Measurements from ENCODE around the gene CIITA. TPM values are rescaled to one million over a fixed set of nuclear protein-coding genes. Genes with fewer than 3 reads are reported as not detected.

Gene CIITA
- total RNA-seq, 2 experiments from 2014 or later = 2.4 to 3.0 TPM

DNA sequence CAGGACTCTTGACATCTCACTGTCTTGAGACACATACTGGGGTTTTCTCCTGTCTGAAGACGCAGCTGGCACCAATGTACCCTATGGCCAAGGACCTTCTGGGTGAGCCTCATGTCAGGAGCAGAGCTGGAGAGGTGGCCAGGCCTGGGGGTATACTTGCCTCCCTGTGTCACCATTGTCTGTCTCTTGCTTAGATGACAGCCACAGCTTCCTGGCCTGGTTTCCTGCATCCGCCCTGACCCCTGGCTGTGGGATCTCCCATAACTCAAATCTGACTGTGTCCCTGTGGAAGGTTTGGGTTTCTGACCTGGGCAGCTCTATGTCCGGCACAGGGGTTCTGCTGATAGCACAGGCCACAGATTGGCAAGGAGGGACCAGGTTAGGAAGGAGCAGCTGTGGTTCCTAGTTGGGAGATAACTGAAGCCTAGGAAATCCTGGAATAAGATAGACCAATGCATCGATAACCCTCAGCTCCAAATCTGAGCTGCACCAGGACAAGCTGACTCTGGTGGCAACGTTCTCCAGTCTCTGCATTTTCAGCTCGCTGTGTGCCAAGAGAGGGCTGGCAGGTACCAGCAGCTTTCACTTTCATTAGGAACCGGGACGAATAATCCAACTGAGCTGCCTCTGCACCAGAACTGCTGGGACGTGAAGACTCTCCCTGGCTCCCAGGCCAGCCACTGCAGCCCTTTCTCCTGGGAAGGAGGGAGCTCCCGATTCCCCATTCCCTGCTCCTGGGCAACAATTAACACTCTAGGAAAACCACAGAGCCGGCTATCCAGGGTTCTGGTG lies 60.3 kb downstream of the CIITA start:
- Mint-ChIP-seq H3K27me3 (no peaks in the 10 kb centered on the region), H3K4me1 (ENCODE audit: low read depth) (peaks cover 76% of the 10 kb centered on the region), H3K4me3 (peak overlapping the region; percentile 92), H3K27ac (peak overlapping the region; percentile 74), H3K36me3 (ENCODE audit: low read depth) (peaks cover 38% of the 10 kb centered on the region), H3K9me3 (no peaks in the 10 kb centered on the region)
- ATAC-seq (ENCODE audit: poor library complexity) (no peak), DNase-seq (peak in 2 of 14 experiments; percentile 22 to 33)
- H3K27me3 ChIP-seq (ENCODE audit: control insufficient read depth in 1 of 2, insufficient read depth in 2 of 2, low read length in 2 of 2) = no peaks in the 10 kb centered on the region
- TF ChIP-seq, protein P1, sequence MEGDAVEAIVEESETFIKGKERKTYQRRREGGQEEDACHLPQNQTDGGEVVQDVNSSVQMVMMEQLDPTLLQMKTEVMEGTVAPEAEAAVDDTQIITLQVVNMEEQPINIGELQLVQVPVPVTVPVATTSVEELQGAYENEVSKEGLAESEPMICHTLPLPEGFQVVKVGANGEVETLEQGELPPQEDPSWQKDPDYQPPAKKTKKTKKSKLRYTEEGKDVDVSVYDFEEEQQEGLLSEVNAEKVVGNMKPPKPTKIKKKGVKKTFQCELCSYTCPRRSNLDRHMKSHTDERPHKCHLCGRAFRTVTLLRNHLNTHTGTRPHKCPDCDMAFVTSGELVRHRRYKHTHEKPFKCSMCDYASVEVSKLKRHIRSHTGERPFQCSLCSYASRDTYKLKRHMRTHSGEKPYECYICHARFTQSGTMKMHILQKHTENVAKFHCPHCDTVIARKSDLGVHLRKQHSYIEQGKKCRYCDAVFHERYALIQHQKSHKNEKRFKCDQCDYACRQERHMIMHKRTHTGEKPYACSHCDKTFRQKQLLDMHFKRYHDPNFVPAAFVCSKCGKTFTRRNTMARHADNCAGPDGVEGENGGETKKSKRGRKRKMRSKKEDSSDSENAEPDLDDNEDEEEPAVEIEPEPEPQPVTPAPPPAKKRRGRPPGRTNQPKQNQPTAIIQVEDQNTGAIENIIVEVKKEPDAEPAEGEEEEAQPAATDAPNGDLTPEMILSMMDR (IDR thresholded peaks at IDR 0.05) = no peak
- intact Hi-C loops (cut with DNase I, micrococcal nuclease) = loop anchor here in 1 of 2 experiments (5.0 kb wide), 1 partner anchor 190 kb away; no protein-coding TSS in a partner anchor
- POLR2A ChIA-PET = no interaction called here
- peaks cover 70% of the 10 kb centered on the region for H3K4me1 ChIP-seq (ENCODE audit: insufficient read depth, low read length)
- CTCF ChIA-PET = interaction anchor here (0.6 to 1.5 kb wide), 3 partner anchors 19 to 80 kb away, joined by 3 to 4 read pairs (median 3); no protein-coding TSS in a partner anchor
- peak overlapping the region; percentile 21 for H3K4me3 ChIP-seq (ENCODE audit: low read length)
- peaks cover 14% of the 10 kb centered on the region for H3K36me3 ChIP-seq (ENCODE audit: insufficient read depth, low read length)
- H3K9me3 ChIP-seq (ENCODE audit: control insufficient read depth in 1 of 2, insufficient read depth in 1 of 2, low read length in 2 of 2) = no peaks in the 10 kb centered on the region
- H3K27ac ChIP-seq (ENCODE audit: low read depth in 1 of 2, low read length in 2 of 2) = no peak overlapping the region

- peaks cover 74% of the 10 kb centered on the region for H3K4me1 ChIP-seq (ENCODE audit: insufficient read depth, low read length)
- no peaks in the 10 kb centered on the region for H3K27me3 ChIP-seq (ENCODE audit: control insufficient read depth in 1 of 2, insufficient read depth in 2 of 2, low read length in 2 of 2)
- Mint-ChIP-seq H3K4me1 (ENCODE audit: low read depth) (peaks cover 80% of the 10 kb centered on the region), H3K9me3 (no peaks in the 10 kb centered on the region), H3K27ac (peak overlapping the region; percentile 74), H3K27me3 (no peaks in the 10 kb centered on the region), H3K36me3 (ENCODE audit: low read depth) (peaks cover 33% of the 10 kb centered on the region), H3K4me3 (peak overlapping the region; percentile 92)
- ChIA-PET CTCF (no interaction called here), POLR2A (no interaction called here)
- no peak overlapping the region for H3K4me3 ChIP-seq (ENCODE audit: low read length)
- peak in 4 of 14 experiments; percentile 40 to 52 (median 42) for DNase-seq
- no peak overlapping the region for H3K27ac ChIP-seq (ENCODE audit: low read depth in 1 of 2, low read length in 2 of 2)
- TF ChIP-seq, protein P1 (IDR thresholded peaks at IDR 0.05) = no peak
- H3K36me3 ChIP-seq (ENCODE audit: insufficient read depth, low read length) = peaks cover 7% of the 10 kb centered on the region
- intact Hi-C loops (cut with DNase I, micrococcal nuclease) = loop anchor here in 1 of 2 experiments (5.0 kb wide), 1 partner anchor 191 kb away; no protein-coding TSS in a partner anchor
- H3K9me3 ChIP-seq (ENCODE audit: control insufficient read depth in 1 of 2, insufficient read depth in 1 of 2, low read length in 2 of 2) = no peaks in the 10 kb centered on the region
- ATAC-seq (ENCODE audit: poor library complexity) = no peak
These were observed 61.3 kb downstream of the CIITA start for GRCh38 chr16:10938321-10938720.

DNA sequence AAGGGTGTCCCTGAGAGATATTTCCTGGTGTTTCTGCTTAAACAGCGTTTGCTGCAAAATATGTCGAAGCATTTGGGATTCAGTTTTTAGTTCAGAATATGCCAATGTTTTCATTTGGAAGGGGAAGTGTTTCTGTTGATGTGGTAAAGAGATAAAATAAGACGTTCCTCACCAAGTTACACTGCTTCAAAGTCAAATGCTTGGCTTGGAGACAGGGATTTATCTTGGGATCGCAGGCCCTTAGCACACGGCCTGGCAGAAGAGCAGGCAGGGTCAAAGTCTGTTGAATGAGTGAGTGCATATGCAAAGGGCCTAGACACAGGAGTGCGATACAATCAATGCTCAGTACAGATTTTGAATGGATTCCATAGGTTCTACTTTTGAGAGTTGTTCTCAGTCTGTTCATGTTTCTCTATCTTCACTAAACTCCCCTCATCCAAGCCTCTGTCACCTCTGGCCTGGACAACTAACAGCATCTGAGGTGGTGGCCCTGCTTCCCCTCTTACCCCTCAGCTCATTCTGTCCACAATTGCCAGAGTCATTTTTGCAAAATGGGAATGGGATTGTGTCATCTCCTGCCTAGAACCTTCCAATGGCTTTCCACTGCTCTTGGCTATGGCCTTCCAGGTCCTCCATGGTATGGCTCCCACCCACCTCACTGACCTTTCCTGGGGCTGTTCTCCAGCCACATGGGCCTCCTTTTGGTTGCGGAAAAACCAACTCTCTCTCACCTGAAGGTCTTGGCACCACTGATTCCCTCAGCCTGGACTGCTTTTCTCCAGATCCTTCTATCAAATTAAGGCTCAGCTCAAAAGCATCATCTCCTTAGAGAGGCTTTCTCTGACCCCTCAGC lies 62.0 kb downstream of the CIITA start:
- DNase-seq = no peak
- peaks cover 27% of the 10 kb centered on the region for H3K36me3 Mint-ChIP-seq (ENCODE audit: low read depth)
- no peak overlapping the region for H3K27ac ChIP-seq (ENCODE audit: low read depth in 1 of 2, low read length in 2 of 2)
- no peaks in the 10 kb centered on the region for H3K9me3 ChIP-seq (ENCODE audit: control insufficient read depth in 1 of 2, insufficient read depth in 1 of 2, low read length in 2 of 2)
- POLR2A ChIA-PET = interaction anchor here (3.9 kb wide), 1 partner anchor 316 kb away, joined by 22 read pairs; the partner anchor contains the start of gene SOCS1
- intact Hi-C loops (cut with DNase I, micrococcal nuclease) = loop anchor here in 1 of 2 experiments (5.0 kb wide), 1 partner anchor 192 kb away; no protein-coding TSS in a partner anchor
- H3K27me3 Mint-ChIP-seq = no peaks in the 10 kb centered on the region
- TF ChIP-seq, protein P1 (IDR thresholded peaks at IDR 0.05) = no peak
- peak overlapping the region; percentile 92 for H3K4me3 Mint-ChIP-seq
- no peak for ATAC-seq (ENCODE audit: poor library complexity)
- H3K36me3 ChIP-seq (ENCODE audit: insufficient read depth, low read length) = no peaks in the 10 kb centered on the region
- peaks cover 81% of the 10 kb centered on the region for H3K4me1 Mint-ChIP-seq (ENCODE audit: low read depth)
- peaks cover 74% of the 10 kb centered on the region for H3K4me1 ChIP-seq (ENCODE audit: insufficient read depth, low read length)
- H3K9me3 Mint-ChIP-seq = no peaks in the 10 kb centered on the region
- peak overlapping the region; percentile 74 for H3K27ac Mint-ChIP-seq
- CTCF ChIA-PET = no interaction called here
- no peak overlapping the region for H3K4me3 ChIP-seq (ENCODE audit: low read length)
- H3K27me3 ChIP-seq (ENCODE audit: control insufficient read depth in 1 of 2, insufficient read depth in 2 of 2, low read length in 2 of 2) = no peaks in the 10 kb centered on the region
